Brain pericyte (primary cell): Measurements from ENCODE around the gene RPH3AL.

Experiments used
- DNase-seq: peaks from one replicate; pipeline ENCODE4 v3.0.0-alpha.2; 2012; ENCODE audit warnings: low read depth, low spot score

RPH3AL gene

GRCh38 chr17:336110-337021 is 16.2 kb downstream of the RPH3AL start:
- no peak for DNase-seq

GRCh38 chr17:335691-336090 is 16.9 kb downstream of the RPH3AL start:
- no peak for DNase-seq

GRCh38 chr17:334974-335481 is 17.6 kb downstream of the RPH3AL start:
- DNase-seq, result no peak

- DNase-seq, result no peak
These were observed 18.8 kb downstream of the RPH3AL start for GRCh38 chr17:333626-334396.

- no peak for DNase-seq
These were observed 19.9 kb downstream of the RPH3AL start for GRCh38 chr17:332558-333322.

GRCh38 chr17:332023-332422 is 20.6 kb downstream of the RPH3AL start:
- no peak for DNase-seq

GRCh38 chr17:330993-331701 is 21.5 kb downstream of the RPH3AL start:
- DNase-seq, result no peak

- DNase-seq, result no peak
These were observed 22.7 kb downstream of the RPH3AL start for GRCh38 chr17:329784-330420.

GRCh38 chr17:327971-328370 is 24.6 kb downstream of the RPH3AL start:
- DNase-seq, result no peak

- DNase-seq, result no peak
These were observed 25.3 kb downstream of the RPH3AL start for GRCh38 chr17:327296-327695.

GRCh38 chr17:326010-326621 is 26.5 kb downstream of the RPH3AL start:
- DNase-seq, result no peak

GRCh38 chr17:325270-326009 is 27.2 kb downstream of the RPH3AL start:
- no peak for DNase-seq

GRCh38 chr17:323721-324571 is 28.7 kb downstream of the RPH3AL start:
- no peak for DNase-seq

- no peak for DNase-seq
These were observed 29.4 kb downstream of the RPH3AL start for GRCh38 chr17:323181-323580.

GRCh38 chr17:322006-322780 is 30.4 kb downstream of the RPH3AL start:
- no peak for DNase-seq

- no peak for DNase-seq
These were observed 31.1 kb downstream of the RPH3AL start for GRCh38 chr17:321386-321941.

GRCh38 chr17:320809-321385 is 31.7 kb downstream of the RPH3AL start:
- no peak for DNase-seq
